OCI-LY7 (cell line): ENCODE measurements around the gene CLIC4. TPM values are rescaled to one million over a fixed set of nuclear protein-coding genes. Genes with fewer than 3 reads are reported as not detected.
"Not testable (repeated sequence)": the region's sequence is repeated elsewhere in the genome, so short reads cannot be mapped to it uniquely, and the experiment has no call there.

Experiments used
- BruUV-seq: library from RNA; stranded (reverse); fragments of 400-500 nt; replicated peaks from 2 replicates; lab custom pipeline; 2021; lab: Mats Ljungman, UMichigan
- CTCF ChIA-PET: fragments of 300-600 bp; sonication (Branson Sonifier 250); formaldehyde crosslinking; loops from one replicate; lab custom pipeline; 2022; ENCODE audit warnings: antibody characterized with exemption; ENCODE audit not compliant: unreplicated experiment; lab: Charles Lee
- POLR2A ChIA-PET: fragments of 300-600 bp; sonication (Branson Sonifier 250); formaldehyde crosslinking; loops from one replicate; lab custom pipeline; 2022; ENCODE audit warnings: antibody characterized with exemption; lab: Charles Lee
- DNase-seq: peaks from one replicate; pipeline ENCODE4 v3.0.0-alpha.2; 2015; ENCODE audit warnings: low spot score
- H2AFZ ChIP-seq: fragments of 200-600 bp; sonication (generic), shearing (Covaris generic); 2 replicates; pipeline ENCODE4 v1.6.1; 2014; ENCODE audit warnings: mild to moderate bottlenecking, antibody characterized with exemption, low read length, moderate library complexity
- H3K27ac ChIP-seq: fragments of 200-600 bp; sonication (generic); 2 replicates; pipeline ENCODE4 v1.5.1; 2014; ENCODE audit warnings: mixed run types, low read depth, mild to moderate bottlenecking, moderate library complexity, low read length, inconsistent platforms; ENCODE audit not compliant: poor library complexity, severe bottlenecking
- H3K36me3 ChIP-seq: fragments of 200-600 bp; sonication (generic); 2 replicates; pipeline ENCODE4 v1.6.1; 2014; ENCODE audit warnings: mild to moderate bottlenecking, antibody characterized with exemption, low read length, moderate library complexity, mixed read lengths; ENCODE audit not compliant: insufficient read depth
- H3K4me1 ChIP-seq: fragments of 200-600 bp; sonication (generic); 2 replicates; pipeline ENCODE4 v1.5.1; 2014; ENCODE audit warnings: mild to moderate bottlenecking, low read length; ENCODE audit not compliant: insufficient read depth, poor library complexity, severe bottlenecking
- H3K4me2 ChIP-seq: fragments of 200-600 bp; sonication (generic); 2 replicates; pipeline ENCODE4 v1.6.1; 2014; ENCODE audit warnings: mild to moderate bottlenecking, low read length
- H3K4me3 ChIP-seq: fragments of 200-600 bp; sonication (generic); 2 replicates; pipeline ENCODE4 v1.5.1; 2014; ENCODE audit warnings: mild to moderate bottlenecking, low read depth, low read length; ENCODE audit not compliant: poor library complexity, severe bottlenecking
- H3K79me2 ChIP-seq: fragments of 200-600 bp; sonication (generic); 2 replicates; pipeline ENCODE4 v1.6.1; 2016; ENCODE audit warnings: low read depth, mild to moderate bottlenecking, low read length, moderate library complexity, mixed read lengths; ENCODE audit not compliant: insufficient read depth
- H3K9me2 ChIP-seq: fragments of 200-600 bp; sonication (generic); 2 replicates; pipeline ENCODE4 v1.6.1; 2016; ENCODE audit warnings: mild to moderate bottlenecking, low read length, mixed read lengths; ENCODE audit not compliant: insufficient read depth
- H3K9me3 ChIP-seq: fragments of 200-600 bp; sonication (generic); 2 replicates; pipeline ENCODE4 v1.6.1; 2014; ENCODE audit warnings: mild to moderate bottlenecking, mixed run types, low read length, mixed read lengths
- H4K20me1 ChIP-seq: fragments of 200-600 bp; sonication (generic); 2 replicates; pipeline ENCODE4 v1.6.1; 2014; ENCODE audit warnings: mild to moderate bottlenecking, antibody characterized with exemption, low read length, moderate library complexity, mixed read lengths; ENCODE audit not compliant: insufficient read depth
- EZH2phosphoT487 ChIP-seq: fragments of 200-600 bp; sonication (generic); IDR thresholded peaks from 2 replicates; pipeline ENCODE4 v1.6.1; 2018; ENCODE audit warnings: low read depth, borderline replicate concordance, mild to moderate bottlenecking, mixed run types, antibody characterized with exemption, low read length, moderate library complexity, mixed read lengths
- intact Hi-C: fragments of 100-400 bp; cut with micrococcal nuclease; formaldehyde crosslinking; loops from one replicate; pipeline ENCODE4 v1.10.0; 2022; ENCODE audit not compliant: unreplicated experiment
- total RNA-seq, 2 experiments: library from RNA; depleted of rRNA in 1 of 2; stranded (reverse); fragments of >200 nt in 1 of 2; shearing (Covaris generic) in 1 of 2; gene quantifications; 2 replicates each; pipeline ENCODE4 v1.2.3, GENCODE V29; 2014 to 2022
- TF ChIP-seq, protein P1 (sequence below): fragments of 200-600 bp; sonication (generic); conservative IDR thresholded peaks from 2 replicates; pipeline ENCODE4 v1.5.1; 2014; ENCODE audit warnings: mild to moderate bottlenecking, antibody characterized with exemption, low read length, moderate library complexity, mixed read lengths

The CLIC4 gene
- total RNA-seq, 2 experiments from 2014 or later = 35.5 to 116 TPM

DNA sequence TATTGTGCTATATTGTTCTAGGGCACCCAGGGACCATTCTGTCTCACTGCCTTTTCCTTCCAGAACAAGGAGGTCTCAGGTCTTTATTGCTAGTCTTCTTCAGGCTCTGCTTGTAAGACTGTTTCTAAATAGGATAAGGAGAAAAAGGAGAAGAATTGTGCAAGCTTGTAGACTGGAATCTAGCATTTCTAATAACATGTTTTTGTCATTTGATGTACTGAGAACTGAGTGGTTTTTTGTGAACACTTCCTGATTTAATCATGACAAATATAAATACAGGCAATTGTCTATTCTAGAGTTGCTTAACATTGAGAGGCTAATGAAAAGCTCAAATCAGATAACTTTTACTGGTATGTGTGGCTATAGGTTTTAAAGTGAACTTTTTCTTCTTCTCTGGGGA is 77.6 kb downstream of the CLIC4 start:
- no peak for DNase-seq
- Histone ChIP-seq H3K36me3 (peaks cover 51% of the 10 kb centered on the region), H3K9me2 (no peaks in the 10 kb centered on the region), H3K4me1 (peaks cover 57% of the 10 kb centered on the region), H2AFZ (no peak overlapping the region), H3K27ac (no peak overlapping the region), H3K4me2 (no peak overlapping the region), H3K79me2 (peaks cover 78% of the 10 kb centered on the region), H4K20me1 (no peaks in the 10 kb centered on the region; the same call in 1 of the 2 replicates), H3K4me3 (no peak overlapping the region), H3K9me3 (no peaks in the 10 kb centered on the region)
- no peak for TF ChIP-seq EZH2phosphoT487
- TF ChIP-seq, protein P1, sequence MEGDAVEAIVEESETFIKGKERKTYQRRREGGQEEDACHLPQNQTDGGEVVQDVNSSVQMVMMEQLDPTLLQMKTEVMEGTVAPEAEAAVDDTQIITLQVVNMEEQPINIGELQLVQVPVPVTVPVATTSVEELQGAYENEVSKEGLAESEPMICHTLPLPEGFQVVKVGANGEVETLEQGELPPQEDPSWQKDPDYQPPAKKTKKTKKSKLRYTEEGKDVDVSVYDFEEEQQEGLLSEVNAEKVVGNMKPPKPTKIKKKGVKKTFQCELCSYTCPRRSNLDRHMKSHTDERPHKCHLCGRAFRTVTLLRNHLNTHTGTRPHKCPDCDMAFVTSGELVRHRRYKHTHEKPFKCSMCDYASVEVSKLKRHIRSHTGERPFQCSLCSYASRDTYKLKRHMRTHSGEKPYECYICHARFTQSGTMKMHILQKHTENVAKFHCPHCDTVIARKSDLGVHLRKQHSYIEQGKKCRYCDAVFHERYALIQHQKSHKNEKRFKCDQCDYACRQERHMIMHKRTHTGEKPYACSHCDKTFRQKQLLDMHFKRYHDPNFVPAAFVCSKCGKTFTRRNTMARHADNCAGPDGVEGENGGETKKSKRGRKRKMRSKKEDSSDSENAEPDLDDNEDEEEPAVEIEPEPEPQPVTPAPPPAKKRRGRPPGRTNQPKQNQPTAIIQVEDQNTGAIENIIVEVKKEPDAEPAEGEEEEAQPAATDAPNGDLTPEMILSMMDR = no peak
- POLR2A ChIA-PET = interaction anchor here (0.6 to 0.8 kb wide), 2 partner anchors 29 to 49 kb away, joined by 3 to 4 read pairs; no protein-coding TSS in a partner anchor
- intact Hi-C loops = no loop called here
- BruUV-seq = no TSS peak
- CTCF ChIA-PET = interaction anchor here (1.5 kb wide), 1 partner anchor 78 kb away, joined by 4 read pairs; the partner anchor contains the start of gene CLIC4

DNA sequence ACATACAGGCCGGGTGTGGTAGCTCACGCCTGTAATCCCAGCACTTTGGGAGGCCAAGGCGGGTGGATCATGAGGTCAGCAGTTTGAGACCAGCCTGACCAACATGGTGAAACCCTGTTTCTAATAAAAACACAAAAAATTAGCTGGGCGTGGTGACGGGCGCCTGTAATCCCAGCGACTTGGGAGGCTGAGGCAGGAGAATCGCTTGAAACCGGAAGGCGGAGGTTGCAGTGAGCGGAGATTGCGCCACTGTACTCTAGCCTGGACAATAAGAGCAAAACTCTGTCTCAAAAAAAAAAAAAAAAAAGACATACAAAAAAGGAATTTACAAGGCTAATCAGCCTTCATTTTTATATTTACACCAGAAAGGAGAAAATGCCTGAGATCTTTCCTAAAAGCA is 78.2 kb downstream of the CLIC4 start:
- DNase-seq, BruUV-seq, H4K20me1 ChIP-seq, H3K4me2 ChIP-seq, H3K27ac ChIP-seq, H3K9me3 ChIP-seq, H2AFZ ChIP-seq, intact Hi-C loops, H3K4me3 ChIP-seq, H3K9me2 ChIP-seq: not testable (repeated sequence)
- peaks cover 54% of the 10 kb centered on the region for H3K36me3 ChIP-seq
- peaks cover 59% of the 10 kb centered on the region for H3K4me1 ChIP-seq
- POLR2A ChIA-PET = interaction anchor here (0.6 to 0.8 kb wide), 3 partner anchors 13 to 49 kb away, joined by 3 to 4 read pairs (median 3); no protein-coding TSS in a partner anchor
- CTCF ChIA-PET = interaction anchor here (1.5 kb wide), 1 partner anchor 79 kb away, joined by 4 read pairs; the partner anchor contains the start of gene CLIC4
- peaks cover 74% of the 10 kb centered on the region for H3K79me2 ChIP-seq

DNA sequence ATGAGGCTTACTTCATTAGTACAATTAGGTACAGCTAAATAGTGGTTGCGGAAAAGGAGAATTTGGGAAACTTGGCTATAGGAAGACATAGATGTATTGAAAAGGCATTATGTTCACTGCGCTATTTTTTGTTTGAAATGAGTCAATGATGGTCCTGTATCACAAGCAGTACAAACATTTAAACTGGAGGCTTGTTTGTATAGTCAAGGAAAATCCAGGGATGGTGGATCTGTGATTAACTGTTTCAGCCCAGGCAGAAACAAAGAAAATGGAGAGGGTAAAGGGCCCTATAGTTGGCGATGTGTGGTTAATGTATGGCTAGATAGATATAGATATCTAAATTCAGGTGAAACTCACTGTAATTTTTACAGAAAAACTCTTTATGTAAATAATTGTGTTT is 79.9 kb downstream of the CLIC4 start:
- H4K20me1 ChIP-seq = no peaks in the 10 kb centered on the region; the same call in none of the 2 replicates
- no peaks in the 10 kb centered on the region for H3K9me2 ChIP-seq
- peaks cover 81% of the 10 kb centered on the region for H3K79me2 ChIP-seq
- DNase-seq = no peak
- H3K4me2 ChIP-seq = no peak overlapping the region
- intact Hi-C loops = no loop called here
- ChIA-PET CTCF (interaction anchor here (1.4 kb wide), 1 partner anchor 137 kb away, joined by 5 read pairs; no protein-coding TSS in a partner anchor), POLR2A (interaction anchor here (0.5 to 2.4 kb wide), 6 partner anchors 10 to 141 kb away, joined by 3 to 10 read pairs (median 4); no protein-coding TSS in a partner anchor)
- H3K4me3 ChIP-seq = no peak overlapping the region
- TF ChIP-seq EZH2phosphoT487 = no peak
- TF ChIP-seq, protein P1 = no peak
- H3K27ac ChIP-seq = no peak overlapping the region
- H3K9me3 ChIP-seq = no peaks in the 10 kb centered on the region
- H2AFZ ChIP-seq = no peak overlapping the region
- peaks cover 58% of the 10 kb centered on the region for H3K36me3 ChIP-seq
- peaks cover 65% of the 10 kb centered on the region for H3K4me1 ChIP-seq
- BruUV-seq = no TSS peak
